Renal cortical epithelial cell (primary cell): ENCODE measurements around the gene PTPN14. TPM values are rescaled to one million over a fixed set of nuclear protein-coding genes. Genes with fewer than 3 reads are reported as not detected.
"Not testable (repeated sequence)": the region's sequence is repeated elsewhere in the genome, so short reads cannot be mapped to it uniquely, and the experiment has no call there.

Experiments
- DNase-seq: peaks from one replicate; pipeline ENCODE4 v3.0.0-alpha.2; 2011; ENCODE audit warnings: low read depth
- total RNA-seq: library from RNA; depleted of rRNA; stranded (reverse); fragments of >200 nt; gene quantifications from 2 replicates; pipeline ENCODE4 v1.2.3, GENCODE V29; 2014

Gene PTPN14
- total RNA-seq, 1 donor from 2014 or later: 114 TPM

- no peak for DNase-seq
Measured at GRCh38 chr1:214510914-214511638, 40.3 kb downstream of the PTPN14 start.

GRCh38 chr1:214510477-214510876 lies 40.9 kb downstream of the PTPN14 start:
- no peak for DNase-seq

- not testable (repeated sequence) for DNase-seq
Measured at GRCh38 chr1:214509622-214510021, 41.8 kb downstream of the PTPN14 start.

DNA sequence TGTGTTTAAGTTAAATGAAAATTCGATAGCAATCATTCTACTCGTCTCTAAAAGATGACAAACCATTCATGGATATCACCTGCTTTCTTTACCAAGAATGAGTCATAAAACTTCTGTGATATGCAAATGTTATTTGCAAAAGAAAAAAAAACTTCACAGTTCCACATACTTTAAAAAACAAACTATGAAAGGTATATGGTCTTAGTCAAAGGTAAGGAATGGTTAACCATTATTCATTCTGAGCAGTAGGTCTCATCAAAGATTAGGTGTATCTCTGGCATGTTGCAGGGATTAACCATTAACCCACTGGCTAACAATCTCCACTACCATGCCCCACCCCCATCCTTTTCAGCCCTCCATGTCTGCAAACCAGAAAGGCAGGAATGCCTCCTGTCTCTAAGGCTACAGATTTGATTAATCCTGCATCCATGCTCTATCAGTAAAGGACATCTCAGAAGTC lies 44.4 kb downstream of the PTPN14 start:
- DNase-seq: peak; percentile 94

DNA sequence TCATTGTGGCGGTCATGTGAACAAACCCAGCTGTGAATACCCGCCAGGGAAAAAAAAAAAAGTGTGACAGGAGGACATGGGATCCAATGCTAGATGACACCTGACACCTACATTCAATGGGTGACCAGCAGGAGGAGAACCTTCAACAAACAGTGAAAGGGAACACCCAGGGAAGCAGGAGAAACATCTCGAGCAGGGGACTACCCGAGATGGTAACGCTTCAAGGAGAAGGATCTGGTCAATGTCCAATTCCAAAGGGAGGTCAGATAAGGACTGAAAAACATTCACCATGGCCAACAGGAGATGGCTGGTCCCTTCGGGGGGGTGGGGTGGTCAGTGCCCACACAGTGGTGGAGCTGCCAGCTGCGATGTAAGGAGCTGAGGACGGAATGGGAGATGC lies 46.3 kb downstream of the PTPN14 start:
- DNase-seq: no peak

DNA sequence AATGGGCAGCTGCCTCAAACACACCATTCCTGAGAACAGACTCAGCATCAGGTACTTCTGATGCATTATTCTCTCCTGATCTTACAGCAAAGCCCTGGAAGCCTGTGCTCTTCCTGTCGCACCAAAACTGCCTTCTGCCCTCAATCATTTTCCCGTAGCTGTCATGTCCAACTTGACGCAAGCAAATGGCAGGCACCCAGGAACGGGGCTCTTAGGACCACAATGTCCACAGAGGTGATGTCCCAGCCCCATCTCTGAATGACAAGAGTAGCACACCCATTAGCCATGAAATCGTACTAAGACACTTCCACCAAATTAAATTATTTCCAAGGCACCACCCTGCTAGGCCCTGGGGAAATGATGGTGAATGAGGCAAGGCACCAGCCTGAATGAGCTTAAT lies 47.1 kb downstream of the PTPN14 start:
- DNase-seq: no peak

GRCh38 chr1:214503553-214503952 lies 47.8 kb downstream of the PTPN14 start:
- DNase-seq: peak; percentile 61

GRCh38 chr1:214500340-214501055 lies 50.9 kb downstream of the PTPN14 start:
- DNase-seq: no peak

DNA sequence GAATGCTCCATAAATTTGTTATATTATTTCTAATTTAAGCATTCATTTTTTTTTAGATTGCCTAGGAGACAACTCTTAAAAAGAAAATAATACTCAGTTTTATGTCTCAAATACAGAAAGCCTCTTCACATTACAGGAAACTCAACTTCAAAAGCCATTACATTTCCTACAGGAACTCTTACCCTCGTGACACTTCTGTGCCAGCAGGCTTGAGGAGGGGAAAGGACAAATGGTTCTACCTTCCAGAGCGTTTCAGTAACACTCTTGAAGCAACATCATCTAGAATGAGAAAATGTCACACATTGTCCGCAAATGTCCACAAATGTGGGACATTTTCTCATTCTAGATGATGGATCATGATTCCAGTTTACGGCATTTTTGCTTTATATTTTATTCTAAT lies 51.7 kb downstream of the PTPN14 start:
- no peak for DNase-seq

GRCh38 chr1:214498021-214498420 lies 53.4 kb downstream of the PTPN14 start:
- no peak for DNase-seq

DNA sequence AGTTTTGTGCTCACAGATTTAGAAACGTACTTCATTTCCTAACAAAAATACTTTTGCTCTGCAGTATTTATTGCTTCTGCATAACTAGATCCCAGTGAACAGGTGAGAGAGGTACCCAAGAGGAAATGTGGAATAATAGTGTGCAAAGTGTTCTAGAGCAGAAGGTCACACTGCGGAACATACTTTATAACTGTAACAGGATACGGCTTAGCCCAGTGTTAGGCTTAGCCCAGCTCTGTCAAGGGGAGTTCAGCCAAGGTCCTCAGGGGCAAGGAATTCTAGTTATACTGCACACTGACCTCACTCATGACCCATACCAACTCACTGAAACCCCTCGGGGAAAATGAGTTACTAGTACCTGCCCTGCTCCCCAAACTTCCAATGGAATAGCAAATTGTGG lies 55.3 kb downstream of the PTPN14 start:
- peak; percentile 77 for DNase-seq

- DNase-seq: peak; percentile 97
Measured at GRCh38 chr1:214494706-214495105, 56.7 kb downstream of the PTPN14 start.

DNA sequence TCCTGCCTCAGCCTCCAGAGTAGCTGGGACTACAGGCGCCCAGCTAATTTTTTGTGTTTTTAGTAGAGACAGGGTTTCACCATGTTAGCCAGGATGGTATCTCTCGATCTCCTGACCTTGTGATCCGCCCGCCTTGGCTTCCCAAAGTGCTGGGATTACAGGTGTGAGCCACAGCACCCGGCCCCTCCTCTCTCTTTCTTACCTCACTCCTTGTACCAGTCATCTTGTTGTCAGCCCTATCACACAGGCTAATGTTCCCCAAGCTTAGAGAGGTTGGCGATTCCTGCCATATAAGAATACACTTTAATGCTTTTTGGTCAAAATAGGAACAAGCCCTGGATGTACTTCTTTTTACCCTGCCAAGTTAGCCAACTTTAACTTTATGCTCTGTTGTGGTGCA lies 57.2 kb downstream of the PTPN14 start:
- DNase-seq: not testable (repeated sequence)

DNA sequence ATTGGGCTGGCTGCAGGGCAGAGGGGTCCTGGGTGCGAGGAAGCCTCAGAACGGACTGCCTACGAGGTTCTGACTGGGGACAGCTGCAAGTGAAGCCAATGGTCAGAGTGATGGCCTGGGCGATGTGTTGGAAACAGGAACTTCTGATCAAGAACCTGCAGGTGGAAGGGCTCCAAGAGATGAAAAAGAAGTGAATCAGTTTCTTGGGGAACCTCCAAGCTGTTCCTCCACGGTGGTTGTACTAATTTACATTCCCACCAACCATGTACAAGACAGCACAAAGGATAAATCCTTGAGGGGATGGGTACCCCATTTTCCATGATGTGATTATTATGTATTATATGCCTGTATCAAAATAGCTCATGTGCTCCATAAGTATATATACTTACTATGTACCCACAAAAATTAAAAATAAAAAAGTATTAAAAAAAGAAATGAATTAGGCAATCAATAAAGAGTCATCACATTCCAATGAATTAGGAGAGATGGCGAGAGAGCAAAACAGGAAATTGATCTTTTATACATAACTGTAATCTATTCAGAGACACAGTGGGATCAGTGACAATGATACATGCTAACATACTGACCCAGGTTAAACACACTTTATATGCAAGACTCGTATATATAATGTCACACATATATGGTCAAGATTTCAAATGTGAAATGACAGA lies 58.1 kb downstream of the PTPN14 start:
- DNase-seq: no peak

DNA sequence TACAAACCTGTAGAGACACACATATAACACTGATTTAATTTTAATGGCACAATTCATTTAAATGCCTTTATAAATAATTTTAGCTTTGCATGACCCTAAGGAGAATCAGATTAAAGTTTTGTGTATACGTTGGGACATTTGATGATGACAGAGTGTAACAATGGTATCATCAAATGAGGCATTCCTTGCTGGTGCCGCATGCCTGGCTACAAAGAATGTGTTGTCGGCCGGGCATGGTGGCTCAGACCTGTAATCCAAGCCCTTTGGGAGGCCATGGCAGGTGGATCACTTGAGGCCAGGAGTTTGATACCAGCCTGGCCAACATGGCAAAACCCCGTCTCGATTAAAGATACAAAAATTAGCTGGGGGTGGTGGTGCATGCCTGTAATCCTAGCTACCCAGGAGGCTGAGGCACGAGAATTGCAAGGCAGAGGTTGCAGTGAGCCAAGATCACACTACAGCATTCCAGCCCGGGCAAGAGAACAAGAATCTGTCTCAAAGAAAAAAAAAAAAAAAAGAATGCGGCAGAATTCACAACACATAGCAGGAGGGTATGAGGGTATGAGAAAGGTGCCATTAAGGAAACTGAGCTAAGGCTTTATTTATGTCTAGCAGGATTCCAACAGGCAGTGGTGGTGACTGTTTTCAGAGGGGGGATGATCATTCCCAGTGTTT lies 58.9 kb downstream of the PTPN14 start:
- DNase-seq: peak; percentile 63

- DNase-seq: no peak
Measured at GRCh38 chr1:214491468-214492146, 59.8 kb downstream of the PTPN14 start.

- peak; percentile 45 for DNase-seq
Measured at GRCh38 chr1:214485151-214485550, 66.3 kb downstream of the PTPN14 start.

- not testable (repeated sequence) for DNase-seq
Measured at GRCh38 chr1:214483180-214483579, 68.2 kb downstream of the PTPN14 start.

GRCh38 chr1:214481983-214482634 lies 69.3 kb downstream of the PTPN14 start:
- DNase-seq: not testable (repeated sequence)

GRCh38 chr1:214476986-214477870 lies 74.2 kb downstream of the PTPN14 start:
- peak; percentile 99 for DNase-seq
